ENCODE results near the gene FBXO21.

The FBXO21 gene

GRCh38 chr12:117165342-117165741 lies 24.9 kb downstream of the FBXO21 start:
- ATAC-seq = no peak
- no peak for TF ChIP-seq SNAI2 (CRISPR knock-in tag; IDR thresholded peaks at IDR 0.05)

- TF ChIP-seq CSDC2 (CRISPR knock-in tag; IDR thresholded peaks at IDR 0.05) (no peak), CSRNP3 (CRISPR knock-in tag; IDR thresholded peaks at IDR 0.05) (no peak), PPARA (CRISPR knock-in tag; IDR thresholded peaks at IDR 0.05; ENCODE audit: borderline replicate concordance) (no peak), ZC3H10 (CRISPR knock-in tag; IDR thresholded peaks at IDR 0.05) (no peak), ESRRG (CRISPR knock-in tag; IDR thresholded peaks at IDR 0.05) (no peak), ZFP3 (CRISPR knock-in tag; IDR thresholded peaks at IDR 0.05) (no peak), RARB (CRISPR knock-in tag; IDR thresholded peaks at IDR 0.05) (no peak)
- TF ChIP-seq, protein P1, sequence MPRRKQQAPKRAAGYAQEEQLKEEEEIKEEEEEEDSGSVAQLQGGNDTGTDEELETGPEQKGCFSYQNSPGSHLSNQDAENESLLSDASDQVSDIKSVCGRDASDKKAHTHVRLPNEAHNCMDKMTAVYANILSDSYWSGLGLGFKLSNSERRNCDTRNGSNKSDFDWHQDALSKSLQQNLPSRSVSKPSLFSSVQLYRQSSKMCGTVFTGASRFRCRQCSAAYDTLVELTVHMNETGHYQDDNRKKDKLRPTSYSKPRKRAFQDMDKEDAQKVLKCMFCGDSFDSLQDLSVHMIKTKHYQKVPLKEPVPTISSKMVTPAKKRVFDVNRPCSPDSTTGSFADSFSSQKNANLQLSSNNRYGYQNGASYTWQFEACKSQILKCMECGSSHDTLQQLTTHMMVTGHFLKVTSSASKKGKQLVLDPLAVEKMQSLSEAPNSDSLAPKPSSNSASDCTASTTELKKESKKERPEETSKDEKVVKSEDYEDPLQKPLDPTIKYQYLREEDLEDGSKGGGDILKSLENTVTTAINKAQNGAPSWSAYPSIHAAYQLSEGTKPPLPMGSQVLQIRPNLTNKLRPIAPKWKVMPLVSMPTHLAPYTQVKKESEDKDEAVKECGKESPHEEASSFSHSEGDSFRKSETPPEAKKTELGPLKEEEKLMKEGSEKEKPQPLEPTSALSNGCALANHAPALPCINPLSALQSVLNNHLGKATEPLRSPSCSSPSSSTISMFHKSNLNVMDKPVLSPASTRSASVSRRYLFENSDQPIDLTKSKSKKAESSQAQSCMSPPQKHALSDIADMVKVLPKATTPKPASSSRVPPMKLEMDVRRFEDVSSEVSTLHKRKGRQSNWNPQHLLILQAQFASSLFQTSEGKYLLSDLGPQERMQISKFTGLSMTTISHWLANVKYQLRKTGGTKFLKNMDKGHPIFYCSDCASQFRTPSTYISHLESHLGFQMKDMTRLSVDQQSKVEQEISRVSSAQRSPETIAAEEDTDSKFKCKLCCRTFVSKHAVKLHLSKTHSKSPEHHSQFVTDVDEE (CRISPR knock-in tag; IDR thresholded peaks at IDR 0.05) = no peak
- TF ChIP-seq, protein P2, sequence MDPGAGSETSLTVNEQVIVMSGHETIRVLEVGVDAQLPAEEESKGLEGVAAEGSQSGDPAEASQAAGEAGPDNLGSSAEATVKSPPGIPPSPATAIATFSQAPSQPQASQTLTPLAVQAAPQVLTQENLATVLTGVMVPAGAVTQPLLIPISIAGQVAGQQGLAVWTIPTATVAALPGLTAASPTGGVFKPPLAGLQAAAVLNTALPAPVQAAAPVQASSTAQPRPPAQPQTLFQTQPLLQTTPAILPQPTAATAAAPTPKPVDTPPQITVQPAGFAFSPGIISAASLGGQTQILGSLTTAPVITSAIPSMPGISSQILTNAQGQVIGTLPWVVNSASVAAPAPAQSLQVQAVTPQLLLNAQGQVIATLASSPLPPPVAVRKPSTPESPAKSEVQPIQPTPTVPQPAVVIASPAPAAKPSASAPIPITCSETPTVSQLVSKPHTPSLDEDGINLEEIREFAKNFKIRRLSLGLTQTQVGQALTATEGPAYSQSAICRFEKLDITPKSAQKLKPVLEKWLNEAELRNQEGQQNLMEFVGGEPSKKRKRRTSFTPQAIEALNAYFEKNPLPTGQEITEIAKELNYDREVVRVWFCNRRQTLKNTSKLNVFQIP (CRISPR knock-in tag; IDR thresholded peaks at IDR 0.05; ENCODE audit: borderline replicate concordance, low read depth) = no peak
Measured at GRCh38 chr12:117162633-117163032, 27.6 kb downstream of the FBXO21 start.

DNA sequence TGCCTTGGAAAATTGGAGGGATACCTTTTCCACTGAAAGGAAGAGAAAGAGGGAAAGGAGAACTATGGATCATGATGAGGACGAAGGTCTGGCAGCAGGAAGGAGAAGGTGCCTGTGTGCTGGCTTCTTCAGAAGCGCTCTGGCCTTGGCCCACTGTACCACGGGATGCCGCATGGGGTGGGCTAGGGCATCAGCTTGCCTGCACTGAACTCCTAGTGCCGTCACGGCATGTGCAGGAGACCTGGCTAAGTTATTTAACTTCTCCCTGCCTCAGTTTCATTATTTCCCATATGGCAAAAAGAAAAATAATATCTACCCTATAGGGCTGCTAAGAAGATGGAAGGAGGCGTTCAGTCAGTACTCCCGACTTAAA lies 28.1 kb downstream of the FBXO21 start:
- no peak for ATAC-seq
- TF ChIP-seq GLIS3 (CRISPR knock-in tag; IDR thresholded peaks at IDR 0.05) = no peak
- no peak for TF ChIP-seq PPARA (CRISPR knock-in tag; IDR thresholded peaks at IDR 0.05; ENCODE audit: borderline replicate concordance)
- TF ChIP-seq, protein P1 (CRISPR knock-in tag; IDR thresholded peaks at IDR 0.05) = no peak
- TF ChIP-seq OSR1 (CRISPR knock-in tag; IDR thresholded peaks at IDR 0.05) = no peak
- no peak for TF ChIP-seq RARB (CRISPR knock-in tag; IDR thresholded peaks at IDR 0.05)
- TF ChIP-seq ZNF565 (CRISPR knock-in tag; conservative IDR thresholded peaks at IDR 0.05; ENCODE audit: low read depth) = no peak
- TF ChIP-seq, protein P2 (CRISPR knock-in tag; IDR thresholded peaks at IDR 0.05; ENCODE audit: borderline replicate concordance, low read depth) = no peak
- TF ChIP-seq ZC3H10 (CRISPR knock-in tag; IDR thresholded peaks at IDR 0.05) = no peak
- no peak for TF ChIP-seq ZFP30 (CRISPR knock-in tag; IDR thresholded peaks at IDR 0.05)
- TF ChIP-seq ESRRG (CRISPR knock-in tag; IDR thresholded peaks at IDR 0.05) = no peak
- no peak for TF ChIP-seq CSDC2 (CRISPR knock-in tag; IDR thresholded peaks at IDR 0.05)
- no peak for TF ChIP-seq PATZ1 (CRISPR knock-in tag; IDR thresholded peaks at IDR 0.05; ENCODE audit: borderline replicate concordance)
- no peak for TF ChIP-seq ZFP3 (CRISPR knock-in tag; IDR thresholded peaks at IDR 0.05)
- TF ChIP-seq ZNF70 (CRISPR knock-in tag; IDR thresholded peaks at IDR 0.05) = no peak
- TF ChIP-seq BACH2 (CRISPR knock-in tag; IDR thresholded peaks at IDR 0.05; ENCODE audit: borderline replicate concordance) = no peak
- TF ChIP-seq ZNF8 (CRISPR knock-in tag; IDR thresholded peaks at IDR 0.05) = no peak
- no peak for TF ChIP-seq CSRNP3 (CRISPR knock-in tag; IDR thresholded peaks at IDR 0.05)
- no peak for TF ChIP-seq ARNTL (CRISPR knock-in tag; IDR thresholded peaks at IDR 0.05; ENCODE audit: borderline replicate concordance, low read depth)

More at GRCh38 chr12:117162633-117163032, 27.6 kb downstream of the FBXO21 start:
- no peak for ATAC-seq

All from SK-N-SH treated with all-trans-retinoic acid at 6 μM for 48 hours (cell line).